NK-92 (cell line): ENCODE results near the gene GRWD1.

ENCODE experiments used
- DNase-seq: peaks from one replicate; lab custom pipeline; 2025; ENCODE audit not compliant: unreplicated experiment; lab: John Stamatoyannopoulos, UW

Gene GRWD1

GRCh38 chr19:48455908-48456562, 10.3 kb downstream of the GRWD1 start:
- DNase-seq = no peak

- DNase-seq = no peak
Observed at GRCh38 chr19:48456864-48457263, 11.1 kb downstream of the GRWD1 start.

- no peak for DNase-seq
Observed at GRCh38 chr19:48458016-48458415, 12.2 kb downstream of the GRWD1 start.

- no peak for DNase-seq
Observed at GRCh38 chr19:48461651-48461981, 15.8 kb downstream of the GRWD1 start.

GRCh38 chr19:48461982-48462655, 16.3 kb downstream of the GRWD1 start:
- DNase-seq = no peak

- DNase-seq = no peak
Observed at GRCh38 chr19:48465215-48465614, 19.4 kb downstream of the GRWD1 start.

GRCh38 chr19:48466561-48467325, 21.0 kb downstream of the GRWD1 start:
- no peak for DNase-seq

- DNase-seq = peak; percentile 98
Observed at GRCh38 chr19:48468772-48469288, 23.0 kb downstream of the GRWD1 start.

- DNase-seq = no peak
Observed at GRCh38 chr19:48469289-48469881, 23.6 kb downstream of the GRWD1 start, which contains the start of gene CYTH2. CYTH2 (plus strand) TSS chr19:48469369; CDS start chr19:48469508, 139 bp downstream.

GRCh38 chr19:48469934-48470680, 24.3 kb downstream of the GRWD1 start:
- DNase-seq = no peak

GRCh38 chr19:48470856-48471255, 25.1 kb downstream of the GRWD1 start:
- no peak for DNase-seq

- no peak for DNase-seq
Observed at GRCh38 chr19:48471836-48472235, 26.1 kb downstream of the GRWD1 start.

- DNase-seq = no peak
Observed at GRCh38 chr19:48473161-48473966, 27.6 kb downstream of the GRWD1 start.

GRCh38 chr19:48474084-48474592, 28.4 kb downstream of the GRWD1 start:
- no peak for DNase-seq

- no peak for DNase-seq
Observed at GRCh38 chr19:48475369-48476068, 29.7 kb downstream of the GRWD1 start.

GRCh38 chr19:48476176-48476575, 30.4 kb downstream of the GRWD1 start:
- no peak for DNase-seq

GRCh38 chr19:48477067-48477685, 31.4 kb downstream of the GRWD1 start:
- no peak for DNase-seq

- DNase-seq = no peak
Observed at GRCh38 chr19:48477698-48478338, 32.0 kb downstream of the GRWD1 start.
